HS-5 (cell line): Measurements from ENCODE around the gene ERP29.
"Not testable (repeated sequence)": the region's sequence is repeated elsewhere in the genome, so short reads cannot be mapped to it uniquely, and the experiment has no call there.

Source experiments
- DNase-seq: peaks from one replicate; pipeline ENCODE4 v3.0.0-alpha.2; 2012; ENCODE audit warnings: low read depth

ERP29 gene

GRCh38 chr12:112012775-112013600, at the start of gene ERP29, which contains the start of gene TMEM116:
Gene ERP29 (plus strand): TSS chr12:112013426. CDS start chr12:112013466, 40 bp downstream.
Gene TMEM116 (minus strand): TSS chr12:112013165. CDS start chr12:112005270, 7,895 bp downstream.
- peak; percentile 89 for DNase-seq

- DNase-seq = no peak
Measured at GRCh38 chr12:111964935-111965334, 48.3 kb upstream of the ERP29 start.

- DNase-seq = no peak
Measured at GRCh38 chr12:111971800-111972199, 41.4 kb upstream of the ERP29 start.

GRCh38 chr12:111975161-111975931, 37.9 kb upstream of the ERP29 start:
- no peak for DNase-seq

GRCh38 chr12:111976291-111976690, 36.9 kb upstream of the ERP29 start:
- DNase-seq = no peak

- DNase-seq = no peak
Measured at GRCh38 chr12:111976860-111977259, 36.4 kb upstream of the ERP29 start.

GRCh38 chr12:111978545-111978944, 34.7 kb upstream of the ERP29 start:
- DNase-seq = no peak

- no peak for DNase-seq
Measured at GRCh38 chr12:111980598-111980997, 32.6 kb upstream of the ERP29 start.

GRCh38 chr12:111981987-111982386, 31.2 kb upstream of the ERP29 start:
- DNase-seq = peak; percentile 37

GRCh38 chr12:111984820-111985219, 28.4 kb upstream of the ERP29 start:
- no peak for DNase-seq

- DNase-seq = no peak
Measured at GRCh38 chr12:111991535-111991934, 21.7 kb upstream of the ERP29 start.

- DNase-seq = no peak
Measured at GRCh38 chr12:111991946-111992345, 21.3 kb upstream of the ERP29 start.

GRCh38 chr12:111992464-111992863, 20.8 kb upstream of the ERP29 start:
- DNase-seq = no peak

GRCh38 chr12:111993292-111994150, 19.7 kb upstream of the ERP29 start:
- no peak for DNase-seq

GRCh38 chr12:111994211-111995111, 18.8 kb upstream of the ERP29 start:
- not testable (repeated sequence) for DNase-seq

- no peak for DNase-seq
Measured at GRCh38 chr12:111995782-111996480, 17.3 kb upstream of the ERP29 start.

GRCh38 chr12:111997300-111997699, 15.9 kb upstream of the ERP29 start:
- no peak for DNase-seq

GRCh38 chr12:111998015-111998414, 15.2 kb upstream of the ERP29 start:
- DNase-seq = no peak

- not testable (repeated sequence) for DNase-seq
Measured at GRCh38 chr12:111999129-111999528, 14.1 kb upstream of the ERP29 start.

GRCh38 chr12:112000820-112001219, 12.4 kb upstream of the ERP29 start:
- DNase-seq = no peak
